LNCAP (cell line): ENCODE measurements around the gene OMA1.

ENCODE experiments used
- TF ChIP-seq, protein P1 (sequence below): fragments of 450-650 bp; IDR thresholded peaks from 2 replicates; pipeline ENCODE4 v1.5.1; 2017; ENCODE audit warnings: mild to moderate bottlenecking

The OMA1 gene

DNA sequence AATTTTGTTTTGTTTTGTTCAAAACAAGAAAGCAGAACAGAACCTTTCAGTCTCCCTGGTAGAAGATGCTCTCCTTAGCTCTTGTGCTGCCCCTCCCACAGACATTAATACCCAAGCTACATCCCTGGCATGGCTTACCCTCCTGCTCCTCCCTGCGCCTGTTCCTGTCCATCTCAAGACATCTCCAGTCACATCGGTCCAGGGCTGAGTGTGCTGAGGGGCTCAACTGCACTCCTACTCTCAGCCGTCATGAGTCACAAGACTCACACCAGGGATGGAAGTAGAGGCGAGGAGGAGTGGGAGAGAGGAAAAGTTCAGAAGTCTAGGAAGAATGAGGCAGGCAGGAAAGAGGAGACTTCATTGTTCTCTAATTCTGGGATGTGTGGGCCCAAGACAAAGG lies 39.7 kb upstream of the OMA1 start:
- TF ChIP-seq, protein P1, sequence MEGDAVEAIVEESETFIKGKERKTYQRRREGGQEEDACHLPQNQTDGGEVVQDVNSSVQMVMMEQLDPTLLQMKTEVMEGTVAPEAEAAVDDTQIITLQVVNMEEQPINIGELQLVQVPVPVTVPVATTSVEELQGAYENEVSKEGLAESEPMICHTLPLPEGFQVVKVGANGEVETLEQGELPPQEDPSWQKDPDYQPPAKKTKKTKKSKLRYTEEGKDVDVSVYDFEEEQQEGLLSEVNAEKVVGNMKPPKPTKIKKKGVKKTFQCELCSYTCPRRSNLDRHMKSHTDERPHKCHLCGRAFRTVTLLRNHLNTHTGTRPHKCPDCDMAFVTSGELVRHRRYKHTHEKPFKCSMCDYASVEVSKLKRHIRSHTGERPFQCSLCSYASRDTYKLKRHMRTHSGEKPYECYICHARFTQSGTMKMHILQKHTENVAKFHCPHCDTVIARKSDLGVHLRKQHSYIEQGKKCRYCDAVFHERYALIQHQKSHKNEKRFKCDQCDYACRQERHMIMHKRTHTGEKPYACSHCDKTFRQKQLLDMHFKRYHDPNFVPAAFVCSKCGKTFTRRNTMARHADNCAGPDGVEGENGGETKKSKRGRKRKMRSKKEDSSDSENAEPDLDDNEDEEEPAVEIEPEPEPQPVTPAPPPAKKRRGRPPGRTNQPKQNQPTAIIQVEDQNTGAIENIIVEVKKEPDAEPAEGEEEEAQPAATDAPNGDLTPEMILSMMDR: no peak

- TF ChIP-seq, protein P1: no peak
Measured at GRCh38 chr1:58585581-58586151, 39.1 kb upstream of the OMA1 start.

DNA sequence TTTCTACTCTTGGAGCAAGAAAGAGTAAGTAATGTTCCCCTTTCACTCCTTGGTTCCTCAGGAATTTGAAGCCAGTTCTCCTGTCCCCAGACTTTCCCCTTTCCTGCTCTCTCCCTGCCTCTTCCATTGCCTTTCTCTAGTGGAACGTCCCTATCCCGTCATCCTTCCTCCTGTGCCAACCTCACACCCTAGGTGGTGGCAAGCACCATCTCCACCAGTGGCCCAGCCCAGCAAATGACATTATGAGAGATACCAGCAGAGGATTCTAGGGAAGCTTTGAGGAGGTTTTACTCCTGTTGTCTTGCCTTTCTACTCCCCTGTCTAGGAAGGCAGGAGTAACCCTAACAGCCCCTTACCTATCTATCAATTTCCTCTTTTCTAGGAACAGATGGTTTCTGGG lies 38.6 kb upstream of the OMA1 start:
- TF ChIP-seq, protein P1: no peak

- TF ChIP-seq, protein P1: no peak
Measured at GRCh38 chr1:58584082-58584895, 37.8 kb upstream of the OMA1 start.

GRCh38 chr1:58583496-58583895 lies 37.0 kb upstream of the OMA1 start:
- TF ChIP-seq, protein P1: no peak

GRCh38 chr1:58581641-58582040 lies 35.1 kb upstream of the OMA1 start:
- TF ChIP-seq, protein P1: no peak

- TF ChIP-seq, protein P1: no peak
Measured at GRCh38 chr1:58580186-58580585, 33.7 kb upstream of the OMA1 start.
